HepG2 (cell line): ENCODE measurements around the gene NOX4.

Experiments
- CEBPG ChIP-seq: IDR thresholded peaks from 2 replicates; pipeline ENCODE4 v1.6.1; 2016
- CTCF ChIP-seq: sonication (generic); formaldehyde crosslinking; IDR thresholded peaks from 2 replicates; pipeline ENCODE4 v1.5.0; 2020; ENCODE audit warnings: mild to moderate bottlenecking, missing genetic modification reagents, moderate library complexity
- HCFC1 ChIP-seq: fragments of 150-350 bp; IDR thresholded peaks from 2 replicates; pipeline ENCODE4 v1.6.1; 2014; ENCODE audit warnings: low read depth, low read length
- HMGXB4 ChIP-seq, 2 experiments: sonication (generic) in 1 of 2; formaldehyde crosslinking in 1 of 2; IDR thresholded peaks; 2 replicates each; pipeline versions ENCODE4 v1.4.0 to v1.6.1; 2018 to 2020; ENCODE audit warnings: missing genetic modification reagents in 2 of 2, borderline replicate concordance in 1 of 2, low read depth in 1 of 2, mild to moderate bottlenecking in 1 of 2, missing biosample characterization in 1 of 2
- HNF4G ChIP-seq, 2 experiments: sonication (generic) in 1 of 2; formaldehyde crosslinking in 1 of 2; IDR thresholded peaks; 2 replicates each; pipeline versions ENCODE4 v1.4.0 to v1.6.1; 2011 to 2020; ENCODE audit warnings: borderline replicate concordance in 2 of 2, low read depth in 2 of 2, mild to moderate bottlenecking in 2 of 2, low read length in 1 of 2, missing genetic modification reagents in 1 of 2, moderate library complexity in 1 of 2
- HNRNPL ChIP-seq: fragments of 200-400 bp; formaldehyde crosslinking; IDR thresholded peaks from 2 replicates; pipeline ENCODE4 v1.6.1; 2017; ENCODE audit warnings: mild to moderate bottlenecking, low read depth, low read length
- KAT8 ChIP-seq: IDR thresholded peaks from 2 replicates; pipeline ENCODE4 v1.6.1; 2016; ENCODE audit warnings: missing genetic modification reagents, missing compliant biosample characterization
- RAD21 ChIP-seq: fragments of 450-650 bp; formaldehyde crosslinking; IDR thresholded peaks from 2 replicates; pipeline ENCODE4 v1.5.0; 2020; ENCODE audit warnings: mild to moderate bottlenecking
- ZNF30 ChIP-seq: sonication (generic); formaldehyde crosslinking; IDR thresholded peaks from 2 replicates; pipeline ENCODE4 v1.5.0; 2020; ENCODE audit warnings: mild to moderate bottlenecking, missing genetic modification reagents

- no peak for TF ChIP-seq KAT8
- no peak for TF ChIP-seq RAD21 (CRISPR knock-in tag)
- no peak for TF ChIP-seq HNF4G (IDR thresholded peaks at IDR 0.05; ENCODE audit: borderline replicate concordance, low read depth, low read length)
- no peak for TF ChIP-seq HNF4G (CRISPR knock-in tag; IDR thresholded peaks at IDR 0.05; ENCODE audit: borderline replicate concordance, low read depth)
- no peak for TF ChIP-seq HMGXB4 (CRISPR knock-in tag; IDR thresholded peaks at IDR 0.05; ENCODE audit: borderline replicate concordance in 1 of 2, low read depth in 1 of 2)
- no peak for TF ChIP-seq CEBPG
- no peak for TF ChIP-seq CTCF (CRISPR knock-in tag)
- TF ChIP-seq HCFC1, result no peak
- no peak for TF ChIP-seq ZNF30 (CRISPR knock-in tag)
- no peak for TF ChIP-seq HNRNPL
These were observed 34.5 kb downstream of the NOX4 start for GRCh38 chr11:89456681-89457080.
